GM12875 (cell line): ENCODE data around the gene TCF7L2.

Experiments used
- H3K4me3 ChIP-seq: one replicate; pipeline ENCODE4 v1.5.1; 2011; ENCODE audit warnings: low read depth, low read length, control low read depth
- CTCF ChIP-seq: IDR thresholded peaks from 2 replicates; pipeline ENCODE4 v1.5.1; 2011; ENCODE audit warnings: low read depth, mild to moderate bottlenecking, control low read depth, inconsistent platforms, low read length, moderate library complexity, borderline replicate concordance; ENCODE audit not compliant: insufficient read depth

Gene TCF7L2

GRCh38 chr10:112946649-112947048 lies 3.4 kb upstream of the TCF7L2 start:
- H3K4me3 ChIP-seq: no peak overlapping the region
- TF ChIP-seq CTCF: no peak

- no peak for TF ChIP-seq CTCF
- H3K4me3 ChIP-seq: no peak overlapping the region
Observed at GRCh38 chr10:112948196-112948595, 1.9 kb upstream of the TCF7L2 start.

- H3K4me3 ChIP-seq: no peak overlapping the region
- TF ChIP-seq CTCF: no peak
Observed at GRCh38 chr10:112949143-112949823, 764 bp upstream of the TCF7L2 start.

GRCh38 chr10:112950714-112951358 lies 789 bp downstream of the TCF7L2 start:
- H3K4me3 ChIP-seq: peak overlapping the region; percentile 19
- TF ChIP-seq CTCF: no peak

GRCh38 chr10:112951359-112952281 lies 1.6 kb downstream of the TCF7L2 start:
- TF ChIP-seq CTCF: no peak
- peak overlapping the region; percentile 54 for H3K4me3 ChIP-seq

- TF ChIP-seq CTCF: no peak
- H3K4me3 ChIP-seq: peak overlapping the region; percentile 49
Observed at GRCh38 chr10:112952282-112953173, 2.5 kb downstream of the TCF7L2 start.
